NCI-H1092 (cell line): Measurements from ENCODE around the gene CWC22.
"Not testable (repeated sequence)": the region's sequence is repeated elsewhere in the genome, so short reads cannot be mapped to it uniquely, and the experiment has no call there.

Source experiments
- DNase-seq: peaks from one replicate; lab custom pipeline; 2025; lab: John Stamatoyannopoulos, UW

CWC22 gene

GRCh38 chr2:180003073-180003472 lies 4.0 kb downstream of the CWC22 start:
- no peak for DNase-seq

- no peak for DNase-seq
Measured at GRCh38 chr2:180002198-180002770, 4.8 kb downstream of the CWC22 start.

GRCh38 chr2:180001726-180002125 lies 5.4 kb downstream of the CWC22 start:
- DNase-seq: no peak

GRCh38 chr2:180000434-180000833 lies 6.7 kb downstream of the CWC22 start:
- no peak for DNase-seq

- no peak for DNase-seq
Measured at GRCh38 chr2:179999000-179999399, 8.1 kb downstream of the CWC22 start.

- DNase-seq: no peak
Measured at GRCh38 chr2:179995741-179996515, 11.2 kb downstream of the CWC22 start.

- DNase-seq: no peak
Measured at GRCh38 chr2:179991344-179991743, 15.8 kb downstream of the CWC22 start.

- no peak for DNase-seq
Measured at GRCh38 chr2:179990676-179991317, 16.3 kb downstream of the CWC22 start.

GRCh38 chr2:179987916-179988315 lies 19.2 kb downstream of the CWC22 start:
- DNase-seq: no peak

- DNase-seq: no peak
Measured at GRCh38 chr2:179985163-179985820, 21.8 kb downstream of the CWC22 start.

GRCh38 chr2:179983250-179983932 lies 23.7 kb downstream of the CWC22 start:
- no peak for DNase-seq

GRCh38 chr2:179981085-179981484 lies 26.0 kb downstream of the CWC22 start:
- DNase-seq: no peak

GRCh38 chr2:179974761-179975160 lies 32.3 kb downstream of the CWC22 start:
- DNase-seq: no peak

- no peak for DNase-seq
Measured at GRCh38 chr2:179966778-179967394, 40.2 kb downstream of the CWC22 start.

- no peak for DNase-seq
Measured at GRCh38 chr2:179965291-179966258, 41.5 kb downstream of the CWC22 start.

GRCh38 chr2:179963626-179964025 lies 43.5 kb downstream of the CWC22 start:
- no peak for DNase-seq

GRCh38 chr2:179958251-179958650 lies 48.8 kb downstream of the CWC22 start:
- DNase-seq: not testable (repeated sequence)

- DNase-seq: no peak
Measured at GRCh38 chr2:179954026-179954425, 53.1 kb downstream of the CWC22 start.

GRCh38 chr2:179953359-179953758 lies 53.7 kb downstream of the CWC22 start:
- no peak for DNase-seq

GRCh38 chr2:179952658-179953057 lies 54.4 kb downstream of the CWC22 start:
- no peak for DNase-seq

GRCh38 chr2:179951680-179952079 lies 55.4 kb downstream of the CWC22 start:
- DNase-seq: no peak
